Measurements from ENCODE around the gene RAP1GAP.

Gene RAP1GAP

DNA sequence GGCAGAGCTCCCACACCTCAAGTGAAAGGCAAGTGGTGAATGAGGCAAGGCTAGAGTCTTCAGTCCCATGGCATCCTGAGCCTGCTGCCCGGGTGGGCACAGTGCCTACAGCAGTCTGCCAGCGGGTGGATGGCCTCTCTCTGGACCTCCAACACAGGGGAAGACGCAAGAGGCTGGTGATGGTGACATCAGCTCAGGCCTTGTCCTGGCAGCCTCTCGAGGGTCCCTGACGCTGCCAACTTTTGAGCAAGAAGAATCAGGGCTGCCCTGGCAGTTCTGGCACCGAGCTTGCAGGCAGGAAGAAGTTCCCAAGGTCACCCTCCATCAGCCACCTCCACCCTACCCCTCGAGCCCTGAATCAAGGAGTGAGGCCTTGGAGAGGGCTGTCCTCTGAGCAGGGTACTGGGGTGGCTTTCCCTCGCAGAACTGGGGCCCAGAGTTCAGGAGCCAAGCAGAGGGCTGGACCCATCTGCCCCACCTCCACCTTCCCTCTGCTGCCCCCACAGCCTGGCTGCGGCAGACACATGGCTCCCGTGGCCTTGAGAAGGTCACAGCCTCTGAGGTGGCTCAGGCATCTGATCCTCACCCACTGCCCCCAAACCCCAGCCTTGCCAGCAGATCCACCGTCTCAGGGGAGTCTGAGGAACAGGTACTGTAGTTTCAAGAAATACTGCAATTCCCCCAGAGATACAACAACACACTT is 5.8 kb downstream of the RAP1GAP start:
- peak in 31 of 56 donors; percentile 22 to 78 (median 51) for DNase-seq

- no peak for DNase-seq
These were observed 6.5 kb downstream of the RAP1GAP start for GRCh38 chr1:21662426-21663247.

DNA sequence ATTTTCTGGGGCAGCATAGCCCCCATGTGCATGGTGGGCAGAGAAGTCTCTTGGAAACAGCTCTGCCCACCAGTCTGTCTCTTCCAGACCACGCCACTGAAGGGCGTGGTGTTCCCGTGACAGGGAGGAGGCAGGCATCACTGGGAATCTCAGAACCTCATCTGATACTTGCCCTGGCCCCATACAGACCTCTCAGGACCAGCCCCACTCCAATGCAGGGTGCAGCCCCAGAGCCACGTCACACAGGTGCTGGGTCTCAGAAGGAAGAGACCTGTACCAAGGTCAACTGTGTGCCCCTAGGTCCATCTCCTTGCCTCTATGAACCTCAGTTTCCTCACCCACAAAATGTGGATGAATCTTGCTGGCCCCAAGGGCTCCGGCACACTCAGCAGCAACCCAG is 7.3 kb downstream of the RAP1GAP start:
- no peak for DNase-seq

GRCh38 chr1:21659924-21660326 is 9.2 kb downstream of the RAP1GAP start:
- no peak for DNase-seq

- peak in 52 of 56 donors; percentile 44 to 91 (median 77) for DNase-seq
These were observed 9.8 kb downstream of the RAP1GAP start for GRCh38 chr1:21659099-21659923.

- no peak for DNase-seq
These were observed 11.5 kb downstream of the RAP1GAP start for GRCh38 chr1:21657456-21658190.

DNA sequence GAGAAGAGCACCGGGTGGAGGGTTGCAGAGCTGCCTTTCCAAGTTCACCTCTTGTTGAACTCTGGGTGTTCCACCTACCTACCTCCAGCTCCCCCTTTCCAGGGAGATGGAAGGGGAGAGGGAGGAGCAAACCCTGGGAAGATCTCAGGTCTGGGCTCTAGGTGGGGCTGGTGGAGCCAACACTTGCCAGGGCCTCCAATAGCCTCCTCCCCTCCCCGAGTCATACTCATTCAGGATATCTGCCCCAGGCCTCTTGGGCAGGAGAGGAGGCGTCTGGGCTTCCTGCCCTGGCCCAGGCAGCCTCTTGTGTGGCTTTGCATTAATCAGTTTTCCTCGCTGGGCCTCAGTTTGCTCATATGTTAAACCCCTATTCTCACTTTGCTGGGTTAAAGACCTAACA is 13.4 kb downstream of the RAP1GAP start:
- DNase-seq = peak in 12 of 56 donors; percentile 27 to 58 (median 48)

- peak in 26 of 56 donors; percentile 22 to 77 (median 45) for DNase-seq
These were observed 13.9 kb downstream of the RAP1GAP start for GRCh38 chr1:21655259-21655658.

DNA sequence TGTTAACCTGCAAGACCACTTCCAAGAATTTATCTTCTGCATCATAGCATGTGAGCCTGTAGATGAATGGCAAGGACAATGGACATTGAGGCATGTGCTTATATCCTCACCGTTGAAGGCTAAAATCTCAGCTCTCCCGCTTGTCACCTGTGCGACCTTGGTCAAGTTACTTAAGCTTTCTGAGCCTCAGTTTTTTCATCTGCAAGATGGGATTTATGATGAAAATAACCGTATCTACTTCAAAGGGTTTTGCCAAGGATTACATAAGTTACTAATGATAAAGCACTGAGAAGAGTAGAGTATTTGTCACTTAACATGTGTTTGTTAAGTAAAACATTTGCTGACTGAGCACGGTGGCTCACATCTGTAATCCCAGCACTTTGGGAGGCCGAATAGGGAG is 14.9 kb downstream of the RAP1GAP start:
- peak in 1 of 56 donors; percentile 45 for DNase-seq

DNA sequence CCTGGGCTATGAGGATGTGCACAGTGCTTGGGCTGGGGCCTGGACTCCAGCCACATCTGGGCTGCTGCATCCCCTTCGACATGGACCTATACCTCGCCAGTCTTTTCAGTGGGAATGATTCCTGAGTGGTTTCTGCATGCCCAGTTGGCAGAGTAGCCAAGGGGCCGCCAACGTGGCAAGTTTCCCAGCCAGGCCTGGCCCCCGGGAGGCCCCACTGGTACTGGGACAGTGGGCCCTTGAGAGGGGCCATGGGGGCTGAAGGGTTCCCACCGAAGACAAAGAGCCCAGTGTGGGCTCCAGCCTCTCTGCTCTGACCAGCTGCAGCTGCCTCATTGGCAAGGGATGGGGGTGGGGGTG is 15.4 kb downstream of the RAP1GAP start:
- peak in 54 of 56 donors; percentile 48 to 94 (median 85) for DNase-seq

DNA sequence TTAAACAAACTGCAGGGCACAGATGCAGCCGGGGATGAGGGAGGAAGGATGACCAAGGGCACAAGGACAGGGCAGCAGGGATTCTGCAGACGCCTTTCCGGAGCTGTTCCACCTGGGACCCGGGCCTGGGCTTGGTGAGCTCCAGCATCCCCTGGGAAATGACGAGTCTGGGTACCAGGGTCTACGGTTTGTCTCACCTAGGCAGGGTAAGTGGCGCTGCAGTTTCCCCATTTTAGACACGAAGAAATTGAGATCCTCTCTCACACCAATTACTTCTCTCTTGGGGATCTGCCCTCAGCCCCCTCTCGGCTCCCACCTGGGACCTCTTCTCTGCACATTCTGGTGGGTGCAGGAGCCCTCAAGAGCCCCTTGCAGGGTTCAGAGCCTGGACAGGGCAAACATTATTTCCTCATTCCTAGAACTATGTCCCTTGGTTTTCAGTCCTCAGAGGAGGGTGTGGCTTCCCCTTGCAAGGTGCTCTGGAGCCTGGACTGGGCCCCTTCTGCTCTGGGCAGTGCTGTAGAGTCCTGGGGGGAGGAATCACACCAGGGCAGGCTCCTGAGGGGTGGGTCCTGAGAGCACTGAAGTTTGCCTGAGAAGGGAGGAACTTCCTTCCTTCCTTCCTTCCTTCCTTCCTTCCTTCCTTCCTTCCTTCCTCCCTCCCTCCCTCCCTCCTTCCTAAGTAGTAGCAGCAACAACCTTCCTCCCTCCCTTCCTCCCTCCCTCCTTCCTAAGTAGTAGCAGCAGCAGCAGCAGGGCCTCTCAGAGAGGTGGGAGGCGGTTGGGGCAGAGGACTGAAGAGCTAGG is 16.0 kb downstream of the RAP1GAP start:
- peak in 3 of 56 donors; percentile 46 to 63 (median 56) for DNase-seq

DNA sequence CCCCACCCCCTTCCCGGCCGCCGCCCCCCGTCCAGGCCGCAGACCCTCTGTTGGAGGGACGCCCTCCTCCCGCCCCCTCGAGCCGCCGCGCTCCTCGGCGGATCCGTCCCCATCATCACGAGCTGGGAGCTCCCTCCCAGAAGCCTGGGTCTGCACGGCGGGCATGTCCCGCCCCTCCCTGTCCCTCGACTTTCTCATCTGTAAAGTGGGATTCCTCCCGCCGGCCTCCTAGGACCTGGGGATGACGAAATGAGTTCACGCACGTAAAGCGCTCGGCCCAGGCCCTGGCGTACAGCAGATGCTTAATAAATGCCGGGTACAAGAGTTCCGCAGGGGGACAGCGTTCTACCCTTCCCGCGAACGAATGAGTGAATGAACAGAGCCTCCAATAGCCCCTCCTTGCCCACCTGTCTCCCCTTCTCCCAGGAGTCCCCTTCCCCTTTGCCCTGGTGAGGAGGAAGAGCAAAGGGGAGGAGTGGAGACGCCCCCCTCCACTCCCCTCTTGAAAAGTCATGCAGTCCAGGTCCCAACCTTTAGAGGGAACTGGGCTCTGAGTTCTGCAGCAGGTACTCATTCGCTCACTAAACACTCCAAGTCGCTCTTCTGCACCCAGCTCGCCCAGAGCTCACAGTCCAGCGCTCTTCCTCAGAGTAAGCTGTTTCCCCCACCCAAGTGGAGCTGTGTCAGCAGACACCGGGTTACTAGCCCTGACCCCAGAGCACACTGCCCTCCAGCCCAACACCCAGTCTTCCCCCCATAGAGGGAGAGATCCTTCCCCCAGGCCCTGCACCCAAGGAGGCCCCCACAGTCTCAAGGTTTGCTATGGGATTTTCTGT is 16.8 kb downstream of the RAP1GAP start:
- peak in 7 of 56 donors; percentile 38 to 65 (median 46) for DNase-seq

DNA sequence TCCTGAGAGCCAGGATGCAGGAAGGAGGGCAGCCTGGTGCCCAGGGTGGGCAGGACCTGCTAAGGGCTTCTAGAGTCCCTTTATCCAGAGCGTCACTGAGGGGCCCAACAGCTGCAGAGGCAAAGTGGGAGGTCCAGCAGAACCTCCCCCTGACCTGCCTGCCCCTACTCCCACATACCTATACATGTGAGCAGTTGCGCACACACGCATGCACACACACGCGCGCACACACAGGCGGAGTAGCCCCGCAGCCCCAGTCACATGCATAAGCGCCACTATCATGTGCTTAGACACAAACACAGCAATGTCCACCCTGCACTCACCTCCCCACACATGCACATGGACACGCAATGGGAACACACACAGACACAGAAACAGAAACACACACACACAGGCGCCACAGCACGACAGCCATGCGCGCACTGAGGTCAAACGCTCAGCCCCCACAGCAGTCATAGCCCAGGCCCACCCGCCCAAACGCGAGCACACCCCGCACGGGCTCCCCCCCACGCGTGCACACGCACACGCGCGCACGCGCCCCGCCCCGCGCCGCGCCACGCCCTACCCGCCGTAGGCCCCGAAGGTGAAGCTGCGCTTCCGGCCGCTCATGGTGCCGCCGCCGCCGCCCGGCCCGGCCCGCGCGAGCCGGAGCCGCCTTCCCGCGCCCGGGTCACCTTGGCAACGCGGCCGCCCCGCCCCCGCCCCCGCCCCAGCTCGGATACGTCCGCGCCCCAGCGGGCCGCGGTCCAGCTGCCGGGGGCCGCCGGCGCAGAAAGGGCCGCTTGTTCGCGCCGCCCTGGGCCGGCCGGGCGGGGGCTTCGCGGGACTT is 17.7 kb downstream of the RAP1GAP start:
- peak in 49 of 56 donors; percentile 34 to 88 (median 65) for DNase-seq

- no peak for DNase-seq
These were observed 18.8 kb downstream of the RAP1GAP start for GRCh38 chr1:21650400-21650799.

- DNase-seq = no peak
These were observed 19.8 kb downstream of the RAP1GAP start for GRCh38 chr1:21649315-21649714.

DNA sequence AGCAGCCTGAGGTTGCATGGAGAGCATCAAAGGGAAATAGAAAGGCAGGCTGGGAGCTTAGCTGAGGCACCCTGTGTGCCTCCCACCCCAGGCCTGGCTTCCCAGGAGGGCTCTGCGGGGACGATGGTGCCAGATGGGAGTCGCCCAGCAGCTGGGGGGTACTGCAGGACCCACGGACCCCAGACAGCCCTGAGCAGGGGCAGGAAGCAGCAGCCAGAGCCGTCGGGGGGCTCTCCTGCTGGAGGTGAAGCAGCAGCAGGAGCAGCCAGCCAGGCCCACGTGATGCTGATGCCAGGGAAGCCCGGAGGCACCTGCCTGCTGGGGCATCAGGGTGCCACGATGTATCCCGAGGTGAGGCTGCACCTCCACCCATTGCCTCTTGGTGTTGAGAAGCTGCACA is 20.4 kb downstream of the RAP1GAP start:
- peak in 1 of 56 donors; percentile 33 for DNase-seq

DNA sequence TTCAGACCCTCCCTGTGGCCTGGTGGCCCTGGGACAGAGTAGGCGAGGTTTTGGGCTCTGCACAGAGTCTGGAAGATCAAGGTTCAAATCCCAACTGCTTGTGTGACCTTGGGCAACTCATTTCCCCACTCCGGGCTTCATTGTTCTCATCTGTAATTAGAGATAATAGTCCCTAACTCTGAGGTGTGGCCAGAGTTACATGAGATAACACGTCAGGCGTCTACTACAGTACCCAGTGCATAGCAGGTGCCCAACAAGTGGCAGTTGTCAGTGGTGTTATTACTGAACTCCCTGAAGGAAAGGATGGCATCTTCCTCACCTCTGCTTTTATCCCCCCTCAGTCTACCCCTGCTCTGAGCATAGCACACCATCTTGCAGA is 20.8 kb downstream of the RAP1GAP start:
- DNase-seq = no peak
